Activated CD4-positive, CD25-positive, alpha-beta regulatory T cell (primary cell): Measurements from ENCODE around the gene TPGS2.
A peak's percentile ranks its signal among the peaks of the same experiment; 100 is the strongest.
"Not testable (repeated sequence)": the region's sequence is repeated elsewhere in the genome, so short reads cannot be mapped to it uniquely, and the experiment has no call there.

Experiments
- DNase-seq, 4 experiments: peaks; one replicate each; lab custom pipeline; 2025; lab: John Stamatoyannopoulos, UW

TPGS2 gene, protein sequence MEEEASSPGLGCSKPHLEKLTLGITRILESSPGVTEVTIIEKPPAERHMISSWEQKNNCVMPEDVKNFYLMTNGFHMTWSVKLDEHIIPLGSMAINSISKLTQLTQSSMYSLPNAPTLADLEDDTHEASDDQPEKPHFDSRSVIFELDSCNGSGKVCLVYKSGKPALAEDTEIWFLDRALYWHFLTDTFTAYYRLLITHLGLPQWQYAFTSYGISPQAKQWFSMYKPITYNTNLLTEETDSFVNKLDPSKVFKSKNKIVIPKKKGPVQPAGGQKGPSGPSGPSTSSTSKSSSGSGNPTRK

DNA sequence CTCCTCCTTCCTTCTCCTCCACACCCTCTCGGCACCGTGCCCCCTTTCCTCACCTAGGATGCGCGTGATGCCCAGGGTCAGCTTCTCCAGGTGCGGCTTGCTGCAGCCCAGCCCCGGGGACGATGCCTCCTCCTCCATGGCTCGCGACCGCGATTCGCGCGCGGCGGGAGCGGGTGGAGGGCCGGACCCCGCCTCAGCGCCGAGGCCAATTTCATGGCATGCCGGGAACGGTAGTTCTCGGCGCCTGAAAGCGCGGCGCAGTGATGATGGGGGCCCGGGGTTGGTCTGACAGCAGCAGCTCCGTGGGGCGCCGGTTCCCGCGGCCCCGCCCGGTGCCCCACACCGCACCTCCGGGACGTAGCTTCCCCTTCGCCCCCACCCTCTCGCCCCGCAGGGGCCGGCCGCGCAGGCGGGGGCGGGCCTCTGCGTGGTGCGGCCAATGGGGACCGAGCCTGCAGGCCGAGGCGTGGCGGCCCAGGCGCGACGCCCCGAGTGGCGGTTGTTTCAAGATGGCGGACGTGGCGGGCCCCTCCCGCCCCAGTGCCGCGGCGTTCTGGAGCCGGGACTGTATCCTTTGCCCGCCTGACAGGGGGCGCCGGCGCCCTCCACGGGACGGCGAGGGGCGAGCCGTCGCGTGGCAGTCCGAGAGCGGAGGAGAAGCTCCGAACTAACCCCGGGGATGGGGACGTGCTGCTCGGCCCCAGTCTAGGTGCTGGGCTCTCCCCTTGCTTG, at the start of gene TPGS2, which contains the start of gene KIAA1328:
Gene TPGS2 (minus strand): TSS at position 373 of the 732 bp plus-strand sequence. CDS start 235 bp downstream, at position 138.
Gene KIAA1328 (plus strand): TSS at position 498 of the 732 bp plus-strand sequence. CDS start 12 bp downstream, at position 510.
- peak; percentile 62 to 80 (median 75) for DNase-seq

- DNase-seq, result not testable (repeated sequence)
These were observed 45.0 kb upstream of the TPGS2 start for GRCh38 chr18:36873826-36874225.

DNA sequence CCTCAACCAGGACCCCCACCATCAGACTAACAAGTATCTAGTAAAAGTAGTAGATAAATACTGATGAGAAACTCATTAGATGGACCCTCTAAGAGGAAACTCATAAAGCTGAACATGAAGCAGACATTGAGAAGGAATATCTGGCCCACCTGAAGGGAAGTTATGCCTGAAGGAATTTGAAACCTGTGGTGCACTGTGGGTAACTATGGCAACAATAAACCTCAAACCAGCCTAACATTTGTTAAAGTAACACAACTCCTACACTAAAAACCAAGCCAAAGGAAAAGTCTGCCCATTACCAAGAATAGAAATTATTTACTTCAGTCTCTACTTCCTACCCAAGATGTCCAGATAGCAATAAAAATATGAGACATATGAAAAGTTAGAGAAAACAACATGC, 43.5 kb upstream of the TPGS2 start:
- no peak for DNase-seq

DNA sequence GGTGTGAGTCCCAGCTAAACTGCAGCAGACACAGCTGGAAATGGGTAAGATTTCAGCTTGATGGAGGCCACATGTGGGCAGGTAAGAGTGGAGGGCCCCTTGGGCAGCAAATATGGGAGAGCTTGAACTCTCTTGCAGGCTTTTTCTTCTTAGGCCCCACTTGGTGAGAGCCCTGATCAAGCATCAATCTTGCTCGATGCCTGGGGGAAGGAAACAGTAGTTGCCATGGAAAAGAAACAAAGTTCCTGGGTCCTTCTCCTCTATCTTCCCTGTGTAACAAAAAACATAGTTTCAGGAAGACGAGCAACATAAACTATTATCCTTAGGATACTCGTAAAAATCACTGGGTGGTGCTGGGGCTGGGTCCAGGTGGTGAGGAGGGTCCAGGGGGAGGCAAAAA, 43.0 kb upstream of the TPGS2 start:
- DNase-seq, result no peak

GRCh38 chr18:36867056-36867455, 38.3 kb upstream of the TPGS2 start:
- DNase-seq, result no peak

GRCh38 chr18:36862182-36862581, 33.4 kb upstream of the TPGS2 start:
- no peak for DNase-seq

DNA sequence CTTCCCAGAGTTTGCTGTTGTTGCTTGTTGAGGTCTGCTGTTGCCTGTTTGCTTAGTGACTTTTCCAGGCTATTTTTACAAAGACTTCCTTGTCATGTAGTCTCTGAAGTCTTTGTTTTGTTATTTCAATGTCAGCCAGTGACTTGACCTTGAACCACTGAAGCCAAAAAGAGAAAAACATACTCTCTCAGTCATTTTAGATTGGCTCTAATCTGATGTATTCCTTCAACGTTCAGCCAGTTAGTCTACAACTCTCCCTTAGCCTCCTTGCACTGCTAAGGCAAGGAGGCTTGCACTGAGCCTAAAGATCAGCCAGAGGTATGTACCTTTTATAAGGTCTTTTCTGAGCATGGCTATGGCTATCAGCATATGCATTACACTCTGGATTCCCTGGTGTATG, 28.0 kb upstream of the TPGS2 start:
- DNase-seq, result no peak

DNA sequence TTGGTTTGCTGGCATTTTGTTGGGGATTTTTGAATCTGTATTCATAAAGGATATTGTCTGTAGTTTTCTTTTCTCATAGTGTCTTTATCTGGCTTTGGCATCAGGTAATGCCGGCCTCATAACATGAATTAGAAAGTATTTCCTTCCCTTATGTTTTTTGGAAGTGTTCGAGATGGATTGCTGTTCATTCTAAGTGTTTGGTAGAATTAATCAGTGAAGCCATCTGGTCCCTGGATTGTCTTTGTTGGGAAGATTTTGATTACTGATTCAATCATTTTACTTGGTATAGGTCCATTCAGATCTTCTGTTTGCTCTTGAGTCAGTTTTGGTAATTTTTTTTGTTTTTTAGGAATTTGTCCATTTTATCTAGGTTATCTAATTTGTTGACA, 22.4 kb upstream of the TPGS2 start:
- no peak for DNase-seq

- no peak for DNase-seq
These were observed 21.9 kb upstream of the TPGS2 start for GRCh38 chr18:36850527-36851201.

- DNase-seq, result no peak
These were observed 20.6 kb upstream of the TPGS2 start for GRCh38 chr18:36849288-36850006.

GRCh38 chr18:36848609-36849008, 19.8 kb upstream of the TPGS2 start:
- DNase-seq, result no peak

DNA sequence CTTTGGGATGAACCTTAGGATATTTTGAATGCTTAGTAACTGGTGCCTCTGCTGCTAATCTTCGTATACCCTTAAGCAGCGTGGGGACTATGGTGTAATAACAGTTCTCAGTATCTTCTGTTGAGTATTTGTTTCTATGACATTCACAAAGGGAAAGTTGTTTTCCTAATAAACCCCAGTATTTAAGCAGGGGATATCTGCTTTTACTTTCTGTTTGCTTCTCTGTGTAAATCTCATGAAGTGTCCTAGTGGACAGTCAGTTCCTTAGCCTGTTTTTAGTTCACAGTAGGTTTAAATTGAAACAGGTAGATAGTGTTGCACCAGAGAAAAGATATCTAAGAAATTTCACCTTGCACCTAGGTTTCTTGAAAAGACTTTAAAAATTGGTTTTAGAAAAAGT, 15.0 kb upstream of the TPGS2 start:
- no peak for DNase-seq

DNA sequence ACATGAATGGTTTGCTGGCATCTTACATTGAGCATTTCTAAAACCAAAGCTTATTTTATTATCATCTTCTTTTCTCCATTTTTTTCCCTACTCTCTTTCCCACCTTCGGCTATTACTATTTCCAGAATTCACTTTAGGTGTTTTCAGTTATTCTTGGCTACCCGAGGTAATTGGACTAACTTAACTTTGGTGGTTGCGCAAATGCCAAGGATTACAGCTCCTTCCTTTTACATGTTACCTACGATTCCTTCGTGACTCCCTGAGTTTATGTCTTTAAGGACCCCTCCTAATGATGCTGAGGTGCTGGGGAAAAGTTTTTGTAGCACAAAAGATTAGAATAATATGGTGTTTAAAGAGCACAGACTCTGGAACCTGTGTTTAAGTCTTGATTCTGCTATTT, 14.4 kb upstream of the TPGS2 start:
- DNase-seq, result no peak

- DNase-seq, result no peak
These were observed 11.0 kb upstream of the TPGS2 start for GRCh38 chr18:36839835-36840234.

- DNase-seq, result no peak
These were observed 7.1 kb upstream of the TPGS2 start for GRCh38 chr18:36835927-36836326.

DNA sequence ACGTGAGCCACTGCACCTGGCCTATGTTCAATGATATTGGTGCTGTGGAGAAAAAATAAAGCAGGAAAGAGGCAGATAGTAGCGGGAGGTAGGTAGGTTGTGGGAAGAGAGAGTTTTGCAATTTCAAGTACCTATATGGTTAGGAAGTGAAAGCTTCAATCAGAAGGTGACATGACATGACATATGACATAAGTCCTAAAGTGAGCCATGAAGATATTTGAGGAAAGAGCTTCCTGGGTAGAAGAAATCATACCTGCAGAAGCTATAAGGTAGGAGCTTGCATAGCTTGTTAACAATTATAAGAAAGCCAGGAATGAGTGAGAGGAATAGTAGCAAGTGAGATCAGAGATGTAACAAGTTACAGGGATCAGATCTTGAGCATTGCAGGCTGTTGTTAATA, 4.3 kb upstream of the TPGS2 start:
- DNase-seq, result no peak

DNA sequence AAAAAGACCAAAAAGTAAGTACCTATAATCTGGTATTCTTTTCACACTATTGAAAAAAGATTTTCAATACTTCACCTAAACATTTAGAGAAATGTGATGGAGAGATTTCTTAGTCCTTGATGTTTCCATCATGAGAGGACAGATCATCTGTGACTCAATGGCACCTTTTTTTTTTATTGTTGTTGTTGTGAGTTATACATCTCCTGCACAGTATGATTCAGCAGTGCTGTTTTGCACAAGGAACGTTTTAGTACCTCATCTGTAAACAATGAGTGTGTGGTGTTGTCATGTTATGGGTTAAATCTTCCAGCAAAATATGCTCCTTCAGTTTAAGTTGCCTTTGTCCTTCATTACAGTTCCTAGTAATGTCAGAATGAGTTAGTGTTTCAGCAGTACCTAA, 2.3 kb upstream of the TPGS2 start:
- DNase-seq, result no peak

GRCh38 chr18:36830158-36830495, 1.3 kb upstream of the TPGS2 start:
- DNase-seq, result no peak

- DNase-seq, result no peak
These were observed 758 bp upstream of the TPGS2 start for GRCh38 chr18:36829362-36830157.

DNA sequence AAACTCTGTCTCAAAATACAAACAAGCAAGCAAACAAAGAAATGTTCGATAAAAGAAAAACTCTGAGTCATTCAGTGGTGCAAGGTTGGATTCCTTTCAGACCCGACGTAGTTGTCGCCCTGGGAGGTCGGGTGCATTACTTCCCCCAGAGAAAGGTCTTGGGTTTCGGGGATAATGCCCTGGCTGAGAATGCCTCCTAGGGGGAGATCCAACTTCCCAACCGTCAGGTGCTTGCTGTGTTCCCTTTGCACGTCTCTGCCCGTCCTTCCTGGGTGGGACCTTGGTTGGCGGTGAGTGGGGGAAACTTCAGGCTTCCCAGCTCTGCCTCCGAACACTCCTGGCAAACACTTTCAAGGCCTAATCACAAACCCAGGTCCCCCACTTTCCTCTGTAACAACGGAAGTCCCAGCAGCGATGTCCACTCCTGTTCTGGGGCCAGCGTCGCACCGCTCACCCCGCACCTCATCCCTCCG, 609 bp downstream of the TPGS2 start:
- DNase-seq, result peak in 1 of 4 experiments; percentile 1

- no peak for DNase-seq
These were observed 2.2 kb downstream of the TPGS2 start for GRCh38 chr18:36826556-36826955.
